Heart right ventricle (tissue), 16 donors: Measurements from ENCODE around the gene ZKSCAN2. TPM values are rescaled to one million over a fixed set of nuclear protein-coding genes. Genes with fewer than 3 reads are reported as not detected.

Source experiments
- ATAC-seq, 8 donors: fragments of 200-7000 bp; cut with Tn5 transposase; one replicate each; pipeline ENCODE4 v1.9.1; 2020; ENCODE audit warnings: mild to moderate bottlenecking in 8 of 8, moderate library complexity in 8 of 8, moderate number of reproducible peaks in 1 of 8
- DNase-seq, 2 donors: peaks; one replicate each; pipeline ENCODE4 v3.0.0-alpha.2; 2020
- H3K27ac ChIP-seq, 10 donors: fragments of 200-600 bp; sonication (generic) in 2 of 10; one replicate each; pipeline versions ENCODE4 v1.5.0 to v1.8.0; 2020 to 2022; ENCODE audit warnings: mild to moderate bottlenecking in 3 of 10
- H3K27me3 ChIP-seq, 7 donors: fragments of 200-600 bp; one replicate each; pipeline ENCODE4 v1.8.0; 2021 to 2022; ENCODE audit warnings: mild to moderate bottlenecking in 2 of 7
- H3K36me3 ChIP-seq, 9 donors: fragments of 200-600 bp; sonication (generic) in 1 of 9; one replicate each; pipeline versions ENCODE4 v1.5.0 to v1.8.0; 2020 to 2022; ENCODE audit warnings: mild to moderate bottlenecking in 2 of 9
- H3K4me1 ChIP-seq, 9 donors: fragments of 200-600 bp; sonication (generic) in 1 of 9; one replicate each; pipeline versions ENCODE4 v1.5.0 to v1.8.0; 2020 to 2022; ENCODE audit warnings: mild to moderate bottlenecking in 4 of 9
- H3K4me3 ChIP-seq, 10 donors: fragments of 200-600 bp; sonication (generic) in 2 of 10; one replicate each; pipeline versions ENCODE4 v1.5.0 to v1.8.0; 2020 to 2022; ENCODE audit warnings: mild to moderate bottlenecking in 7 of 10, moderate library complexity in 2 of 10
- H3K9me3 ChIP-seq, 11 donors: fragments of 200-600 bp in 10 of 11; sonication (generic) in 2 of 11; one replicate each; pipeline versions ENCODE4 v1.5.0 to v1.8.0; 2013 to 2022; ENCODE audit warnings: mild to moderate bottlenecking in 2 of 11, control low read depth in 1 of 11, moderate library complexity in 1 of 11
- CTCF ChIP-seq, 9 donors: fragments of 200-600 bp; sonication (generic) in 2 of 9; IDR thresholded peaks; one replicate each; pipeline versions ENCODE4 v1.5.0 to v1.8.0; 2021 to 2022; ENCODE audit warnings: antibody characterized with exemption in 9 of 9, mild to moderate bottlenecking in 5 of 9, moderate library complexity in 1 of 9
- WGBS, 2 donors: extraction: QIAGEN DNeasy Blood & Tissue Kit; methylation state at CpG; one replicate each; pipeline ENCODE4 v1.1.7; 2013; ENCODE audit warnings: inconsistent platforms in 1 of 2; 5-methylcytosine and 5-hydroxymethylcytosine counted together
- intact Hi-C, 10 donors: fragments of 100-400 bp; cut with DNase I; formaldehyde crosslinking; loops; one replicate each; pipeline versions ENCODE4 v1.11.1 to v1.14.2; 2022
- polyA plus RNA-seq, 2 donors: library from polyadenylated mRNA; stranded (reverse); fragments of 200-250 nt; gene quantifications; one replicate each; pipeline ENCODE4 v1.2.3, GENCODE V29; 2013
- total RNA-seq, 10 donors: library from RNA; stranded (reverse); fragmentation: NEBNext Ultra II Directional in 3 of 10; extraction: Animal tissue kit (Norgen Biotek cat#: 25700) in 3 of 10; gene quantifications; one replicate each; pipeline versions ENCODE4 v1.2.1 to v1.2.4, GENCODE V29; 2021 to 2023
- donor health status: Arrhythmogenic right ventricular cardiomyopathy.
- donor health status: ischemic (EF 13 %, LVEDD 7.1; RV severe dilation, severe dysfunction).
- donor health status: healthy with polysubstance abuse.
- donor health status: DM: no; HTN: yes; CAD: no.
- donor health status: DM: no; HTN: no; CAD: no.
- donor health status: ischemic (EF 25% LVEDD 6.9; RV normal size, moderate dysfunction).
- donor health status: ischemic (EF 25% LVEDD 5.7; RV mildly dilated, moderate dysfunction).
- donor health status: healthy.
- donor health status: DM: yes; HTN: yes; CAD: no.
- donor health status: Ischemic cardiomyopathy.
- donor health status: ischemic (EF 35%, LVEDD 5.7; RV mildly dilated, moderate dysfunction).
- donor health status: nonischemic (EF 11% LVEDD 7.7; RV severe dilation, severe dysfunction).
- donor health status: DM: yes; HTN: yes; CAD: no.
- donor health status: PGD.
- donor health status: ischemic (EF 29% LVEDD 5.4; RV normal size, mild dysfunction).
- donor health status: nonischemic (EF 23%, LVEDD 6.1; RV moderate dilation, normal function).

ZKSCAN2 gene
- total and polyA plus RNA-seq, 12 donors = 1.0 to 8.7 (median 5.7) TPM

- H3K36me3 ChIP-seq = no peaks in the 10 kb centered on the region
- no peaks in the 10 kb centered on the region for H3K4me1 ChIP-seq
- no peak for DNase-seq
- no peak overlapping the region for H3K27ac ChIP-seq
- H3K9me3 ChIP-seq = peaks cover 0 to 4% (median 0%) of the 10 kb centered on the region in 11 donors
- TF ChIP-seq CTCF (IDR thresholded peaks at IDR 0.05) = no peak
- peaks cover 0 to 12% (median 0%) of the 10 kb centered on the region in 7 donors for H3K27me3 ChIP-seq
- 85 to 97% methylated on average over 2 of the region's 2 CpGs for WGBS, 2 donors
- no peak for ATAC-seq
- intact Hi-C loops = no loop called here
- no peak overlapping the region for H3K4me3 ChIP-seq
Observed at GRCh38 chr16:25212636-25213035, 45.0 kb downstream of the ZKSCAN2 start.

- Histone ChIP-seq H3K27me3 (no peaks in the 10 kb centered on the region), H3K27ac (no peak overlapping the region), H3K4me3 (no peak overlapping the region), H3K9me3 (peaks cover 0 to 4% (median 0%) of the 10 kb centered on the region in 11 donors), H3K36me3 (no peaks in the 10 kb centered on the region), H3K4me1 (no peaks in the 10 kb centered on the region)
- WGBS, 2 donors = 58 to 79% methylated on average over 4 of the region's 4 CpGs
- no peak for DNase-seq
- no peak for ATAC-seq
- TF ChIP-seq CTCF (IDR thresholded peaks at IDR 0.05) = no peak
- intact Hi-C loops = no loop called here
Observed at GRCh38 chr16:25210758-25211157, 46.9 kb downstream of the ZKSCAN2 start.

GRCh38 chr16:25199457-25199856 lies 58.2 kb downstream of the ZKSCAN2 start:
- DNase-seq = no peak
- no peak overlapping the region for H3K27ac ChIP-seq
- H3K4me3 ChIP-seq = no peak overlapping the region
- intact Hi-C loops = no loop called here
- no peaks in the 10 kb centered on the region for H3K27me3 ChIP-seq
- no peaks in the 10 kb centered on the region for H3K4me1 ChIP-seq
- ATAC-seq = no peak
- 92 to 93% methylated on average over 7 of the region's 7 CpGs for WGBS, 2 donors
- TF ChIP-seq CTCF (IDR thresholded peaks at IDR 0.05) = no peak
- no peaks in the 10 kb centered on the region for H3K9me3 ChIP-seq
- H3K36me3 ChIP-seq = no peaks in the 10 kb centered on the region

GRCh38 chr16:25198021-25198420 lies 59.6 kb downstream of the ZKSCAN2 start:
- H3K9me3 ChIP-seq = no peaks in the 10 kb centered on the region
- no peak for TF ChIP-seq CTCF (IDR thresholded peaks at IDR 0.05)
- H3K27ac ChIP-seq = no peak overlapping the region
- H3K27me3 ChIP-seq = no peaks in the 10 kb centered on the region
- no peaks in the 10 kb centered on the region for H3K36me3 ChIP-seq
- 89 to 92% methylated on average over 4 of the region's 4 CpGs for WGBS, 2 donors
- H3K4me3 ChIP-seq = no peak overlapping the region
- intact Hi-C loops = no loop called here
- ATAC-seq (no peak), DNase-seq (no peak)
- no peaks in the 10 kb centered on the region for H3K4me1 ChIP-seq
